Liver (tissue), 9 donors: Measurements from ENCODE around the gene COL5A1. TPM values are rescaled to one million over a fixed set of nuclear protein-coding genes. Genes with fewer than 3 reads are reported as not detected.

Experiments used
- DNase-seq: peaks from one replicate; pipeline ENCODE4 v3.0.0-alpha.2; 2017; ENCODE audit warnings: low spot score
- H3K27ac ChIP-seq, 2 donors: one replicate each; pipeline ENCODE4 v1.7.0; 2013; ENCODE audit warnings: inconsistent platforms in 2 of 2, low read length in 2 of 2, control low read depth in 1 of 2, low read depth in 1 of 2, mild to moderate bottlenecking in 1 of 2
- H3K27me3 ChIP-seq, 4 donors: one replicate each; pipeline versions ENCODE4 v1.6.1 to v1.7.0; 2013; ENCODE audit warnings: low read length in 3 of 4, inconsistent platforms in 1 of 4, mild to moderate bottlenecking in 1 of 4, moderate library complexity in 1 of 4; ENCODE audit not compliant: control insufficient read depth in 4 of 4, insufficient read depth in 4 of 4
- H3K36me3 ChIP-seq, 4 donors: one replicate each; pipeline versions ENCODE4 v1.6.1 to v1.7.0; 2013; ENCODE audit warnings: low read length in 3 of 4, mild to moderate bottlenecking in 3 of 4, low read depth in 1 of 4, moderate library complexity in 1 of 4; ENCODE audit not compliant: control insufficient read depth in 4 of 4, insufficient read depth in 3 of 4
- H3K4me1 ChIP-seq, 4 donors: one replicate each; pipeline versions ENCODE4 v1.6.1 to v1.7.0; 2013; ENCODE audit warnings: low read length in 3 of 4, mild to moderate bottlenecking in 3 of 4, moderate library complexity in 1 of 4; ENCODE audit not compliant: control insufficient read depth in 4 of 4, insufficient read depth in 4 of 4
- H3K4me3 ChIP-seq, 3 donors: one replicate each; pipeline versions ENCODE4 v1.6.1 to v1.7.0; 2013; ENCODE audit warnings: low read length in 3 of 3, control low read depth in 1 of 3, low read depth in 1 of 3, mild to moderate bottlenecking in 1 of 3
- H3K9ac ChIP-seq, 2 donors: one replicate each; pipeline ENCODE4 v1.7.0; 2013; ENCODE audit warnings: low read length in 2 of 2, mild to moderate bottlenecking in 2 of 2, moderate library complexity in 2 of 2, control low read depth in 1 of 2, low read depth in 1 of 2
- H3K9me3 ChIP-seq, 4 donors: one replicate each; pipeline versions ENCODE4 v1.6.1 to v1.7.0; 2013; ENCODE audit warnings: low read length in 3 of 4; ENCODE audit not compliant: control insufficient read depth in 4 of 4
- ATF3 ChIP-seq: IDR thresholded peaks from 2 replicates; pipeline ENCODE4 v1.6.1; 2016; ENCODE audit warnings: antibody characterized with exemption
- CTCF ChIP-seq: fragments of 150-350 bp; IDR thresholded peaks from 2 replicates; pipeline ENCODE4 v1.5.1; 2017; ENCODE audit warnings: improper control_type of control experiment, low read depth, low read length; ENCODE audit not compliant: missing input control
- EGR1 ChIP-seq, 2 donors: IDR thresholded peaks; 2 replicates each; pipeline ENCODE4 v1.6.1; 2016 to 2018; ENCODE audit warnings: antibody characterized with exemption in 2 of 2, low read depth in 2 of 2
- FOXA2 ChIP-seq: IDR thresholded peaks from 2 replicates; pipeline ENCODE4 v1.6.1; 2016; ENCODE audit warnings: antibody characterized with exemption
- GABPA ChIP-seq, 2 donors: IDR thresholded peaks in 1 of 2; conservative IDR thresholded peaks in 1 of 2; 2 replicates each; pipeline ENCODE4 v1.6.1; 2016; ENCODE audit warnings: antibody characterized with exemption in 2 of 2, mild to moderate bottlenecking in 1 of 2, moderate library complexity in 1 of 2
- HNF4A ChIP-seq, 2 donors: conservative IDR thresholded peaks; 2 replicates each; pipeline ENCODE4 v1.6.1; 2016; ENCODE audit warnings: antibody characterized with exemption in 2 of 2, mild to moderate bottlenecking in 2 of 2
- HNF4G ChIP-seq: IDR thresholded peaks from 2 replicates; pipeline ENCODE4 v1.6.1; 2016; ENCODE audit warnings: antibody characterized with exemption
- JUND ChIP-seq, 2 donors: IDR thresholded peaks; 2 replicates each; pipeline ENCODE4 v1.6.1; 2016; ENCODE audit warnings: antibody characterized with exemption in 2 of 2
- NR2F2 ChIP-seq: IDR thresholded peaks from 2 replicates; pipeline ENCODE4 v1.6.1; 2016; ENCODE audit warnings: antibody characterized with exemption
- RAD21 ChIP-seq, 2 donors: IDR thresholded peaks; 2 replicates each; pipeline ENCODE4 v1.6.1; 2016; ENCODE audit warnings: antibody characterized with exemption in 2 of 2, mild to moderate bottlenecking in 2 of 2
- RXRA ChIP-seq, 2 donors: IDR thresholded peaks; 2 replicates each; pipeline ENCODE4 v1.6.1; 2017 to 2018; ENCODE audit warnings: antibody characterized with exemption in 2 of 2, mild to moderate bottlenecking in 1 of 2
- SP1 ChIP-seq: IDR thresholded peaks from 2 replicates; pipeline ENCODE4 v1.6.1; 2018; ENCODE audit warnings: antibody characterized with exemption, mild to moderate bottlenecking
- YY1 ChIP-seq: IDR thresholded peaks from 2 replicates; pipeline ENCODE4 v1.6.1; 2016; ENCODE audit warnings: antibody characterized with exemption, mild to moderate bottlenecking
- ZBTB33 ChIP-seq: IDR thresholded peaks from 2 replicates; pipeline ENCODE4 v1.6.1; 2016; ENCODE audit warnings: antibody characterized with exemption
- WGBS: extraction: QIAGEN DNeasy Blood & Tissue Kit; methylation state at CpG from one replicate; pipeline ENCODE4 v1.1.7; 2013; 5-methylcytosine and 5-hydroxymethylcytosine counted together
- polyA plus RNA-seq, 2 donors: library from polyadenylated mRNA; stranded (reverse) in 1 of 2; unstranded in 1 of 2; fragments of 200-250 nt in 1 of 2; fragments of >200 nt in 1 of 2; fragmentation: Nextera tagmentation in 1 of 2; extraction: Ambion mirVana in 1 of 2; gene quantifications; one replicate each; pipeline versions ENCODE4 v1.2.1 to v1.2.3, GENCODE V29; 2013 to 2015
- total RNA-seq, 2 donors: library from RNA; depleted of rRNA; stranded (reverse); fragments of >200 nt; gene quantifications; one replicate each; pipeline ENCODE4 v1.2.3, GENCODE V29; 2014
- donor health status: healthy.
- donor health status: healthy.
- donor health status: healthy.
- donor health status: healthy.
- donor health status: healthy.

The COL5A1 gene
- total and polyA plus RNA-seq, 4 donors: 0.67 to 15.6 (median 11.2) TPM

GRCh38 chr9:134891053-134891452 lies 249.4 kb downstream of the COL5A1 start:
- no peak overlapping the region for H3K9ac ChIP-seq
- H3K27me3 ChIP-seq: no peaks in the 10 kb centered on the region
- H3K4me1 ChIP-seq: no peaks in the 10 kb centered on the region
- TF ChIP-seq RAD21 (IDR thresholded peaks at IDR 0.05) (no peak), CTCF (no peak), SP1 (no peak), ZBTB33 (no peak), HNF4G (no peak), RXRA (IDR thresholded peaks at IDR 0.05) (no peak), FOXA2 (no peak), ATF3 (no peak), NR2F2 (no peak), GABPA (IDR thresholded peaks at IDR 0.05 in 1 of 2, conservative IDR thresholded peaks at IDR 0.05 in 1 of 2) (no peak), YY1 (no peak), EGR1 (IDR thresholded peaks at IDR 0.05; ENCODE audit: low read depth in 2 of 2) (no peak)
- H3K36me3 ChIP-seq: no peaks in the 10 kb centered on the region
- WGBS: 77% methylated on average over 8 of the region's 8 CpGs
- no peak overlapping the region for H3K4me3 ChIP-seq
- no peak overlapping the region for H3K27ac ChIP-seq
- H3K9me3 ChIP-seq: peaks cover 0 to 4% (median 0%) of the 10 kb centered on the region in 4 donors
- no peak for DNase-seq

GRCh38 chr9:134891713-134892112 lies 250.1 kb downstream of the COL5A1 start:
- DNase-seq: peak; percentile 32
- TF ChIP-seq ATF3 (no peak), RXRA (IDR thresholded peaks at IDR 0.05) (peak; percentile 26 to 28), NR2F2 (peak; percentile 19)
- no peak overlapping the region for H3K27ac ChIP-seq
- H3K4me3 ChIP-seq: no peak overlapping the region
- H3K9ac ChIP-seq: no peak overlapping the region
- H3K36me3 ChIP-seq: no peaks in the 10 kb centered on the region
- H3K9me3 ChIP-seq: peaks cover 0 to 4% (median 0%) of the 10 kb centered on the region in 4 donors
- no peaks in the 10 kb centered on the region for H3K4me1 ChIP-seq
- no peaks in the 10 kb centered on the region for H3K27me3 ChIP-seq
- 67% methylated on average over 5 of the region's 5 CpGs for WGBS

- no peaks in the 10 kb centered on the region for H3K36me3 ChIP-seq
- H3K9ac ChIP-seq: no peak overlapping the region
- DNase-seq: no peak
- no peaks in the 10 kb centered on the region for H3K4me1 ChIP-seq
- no peak for TF ChIP-seq ZBTB33
- no peak for TF ChIP-seq JUND (IDR thresholded peaks at IDR 0.05)
- no peak for TF ChIP-seq CTCF
- TF ChIP-seq RXRA (IDR thresholded peaks at IDR 0.05): no peak
- no peak for TF ChIP-seq HNF4A (conservative IDR thresholded peaks at IDR 0.05)
- no peak for TF ChIP-seq YY1
- H3K9me3 ChIP-seq: peaks cover 0 to 4% (median 0%) of the 10 kb centered on the region in 4 donors
- 86% methylated on average over 6 of the region's 6 CpGs for WGBS
- H3K27me3 ChIP-seq: no peaks in the 10 kb centered on the region
- no peak overlapping the region for H3K4me3 ChIP-seq
- no peak overlapping the region for H3K27ac ChIP-seq
Observed at GRCh38 chr9:134892221-134892620, 250.6 kb downstream of the COL5A1 start.
